A549 (cell line): Measurements from ENCODE around the gene NT5DC2.

Source experiments
- EHMT2 ChIP-seq: fragments of 200-600 bp; sonication (generic); IDR thresholded peaks from 2 replicates; pipeline ENCODE4 v1.6.1; 2016; ENCODE audit warnings: antibody characterized with exemption, low read depth, mild to moderate bottlenecking, moderate library complexity
- RCOR1 ChIP-seq: fragments of 150-350 bp; IDR thresholded peaks from 2 replicates; pipeline ENCODE4 v1.6.1; 2014; ENCODE audit warnings: antibody characterized with exemption, low read length, low read depth
- TF ChIP-seq, protein P1 (sequence below): fragments of >200 bp; sonication (Bioruptor Twin); formaldehyde crosslinking; IDR thresholded peaks from 3 replicates; pipeline ENCODE4 v1.5.1; 2016

DNA sequence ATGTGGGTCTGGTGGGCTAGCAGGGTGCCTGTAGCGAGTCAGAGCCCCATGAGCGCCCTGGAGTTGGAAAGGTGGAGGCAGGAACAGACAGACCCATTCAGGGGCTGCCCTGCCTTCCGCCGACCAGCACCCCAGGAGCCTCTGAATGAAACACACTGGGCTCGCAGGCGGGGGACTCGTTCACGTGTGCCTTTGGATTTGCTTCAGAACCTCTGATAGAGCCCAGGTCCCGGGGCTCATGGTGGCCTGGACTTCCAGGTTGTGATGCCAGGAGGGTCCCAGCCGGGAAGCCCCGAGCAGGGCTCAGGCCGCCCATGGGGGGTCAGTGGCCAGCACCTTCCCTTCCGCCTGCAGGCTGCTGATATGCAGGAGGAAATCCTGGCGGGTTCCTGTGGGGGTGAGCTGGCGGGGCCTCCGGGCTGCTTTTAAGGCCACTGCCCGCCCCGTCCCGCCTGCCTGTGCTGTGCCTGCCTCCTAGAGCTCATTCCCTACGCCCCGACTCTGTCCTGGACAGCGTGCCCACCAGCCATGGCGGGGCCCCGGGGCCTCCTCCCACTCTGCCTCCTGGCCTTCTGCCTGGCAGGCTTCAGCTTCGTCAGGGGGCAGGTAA lies 38.7 kb downstream of the NT5DC2 start, which contains the start of gene STAB1:
- TF ChIP-seq RCOR1: no peak
- no peak for TF ChIP-seq EHMT2
- TF ChIP-seq, protein P1, sequence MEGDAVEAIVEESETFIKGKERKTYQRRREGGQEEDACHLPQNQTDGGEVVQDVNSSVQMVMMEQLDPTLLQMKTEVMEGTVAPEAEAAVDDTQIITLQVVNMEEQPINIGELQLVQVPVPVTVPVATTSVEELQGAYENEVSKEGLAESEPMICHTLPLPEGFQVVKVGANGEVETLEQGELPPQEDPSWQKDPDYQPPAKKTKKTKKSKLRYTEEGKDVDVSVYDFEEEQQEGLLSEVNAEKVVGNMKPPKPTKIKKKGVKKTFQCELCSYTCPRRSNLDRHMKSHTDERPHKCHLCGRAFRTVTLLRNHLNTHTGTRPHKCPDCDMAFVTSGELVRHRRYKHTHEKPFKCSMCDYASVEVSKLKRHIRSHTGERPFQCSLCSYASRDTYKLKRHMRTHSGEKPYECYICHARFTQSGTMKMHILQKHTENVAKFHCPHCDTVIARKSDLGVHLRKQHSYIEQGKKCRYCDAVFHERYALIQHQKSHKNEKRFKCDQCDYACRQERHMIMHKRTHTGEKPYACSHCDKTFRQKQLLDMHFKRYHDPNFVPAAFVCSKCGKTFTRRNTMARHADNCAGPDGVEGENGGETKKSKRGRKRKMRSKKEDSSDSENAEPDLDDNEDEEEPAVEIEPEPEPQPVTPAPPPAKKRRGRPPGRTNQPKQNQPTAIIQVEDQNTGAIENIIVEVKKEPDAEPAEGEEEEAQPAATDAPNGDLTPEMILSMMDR: no peak
